H9 (cell line): ENCODE data around the gene CCDC142. TPM values are rescaled to one million over a fixed set of nuclear protein-coding genes. Genes with fewer than 3 reads are reported as not detected.

ENCODE experiments used
- DNase-seq: peaks from one replicate; pipeline ENCODE4 v3.0.0-alpha.2; 2017
- H2AFZ ChIP-seq: one replicate; pipeline ENCODE4 v1.6.1; 2013; ENCODE audit warnings: mild to moderate bottlenecking, low read length, control low read depth, moderate library complexity
- H2AK5ac ChIP-seq: 2 replicates; pipeline ENCODE4 v1.6.1; 2013; ENCODE audit warnings: low read length, control low read depth, mixed read lengths; ENCODE audit not compliant: insufficient read length
- H2BK120ac ChIP-seq: one replicate; pipeline ENCODE4 v1.6.1; 2013; ENCODE audit warnings: low read depth, mild to moderate bottlenecking, low read length, control low read depth, inconsistent platforms; ENCODE audit not compliant: poor library complexity, severe bottlenecking
- H2BK12ac ChIP-seq: 2 replicates; pipeline ENCODE4 v1.6.1; 2013; ENCODE audit warnings: low read length, control low read depth, mixed read lengths, low read depth; ENCODE audit not compliant: insufficient read length
- H2BK15ac ChIP-seq: 2 replicates; pipeline ENCODE4 v1.6.1; 2013; ENCODE audit warnings: low read depth, low read length, control low read depth
- H2BK20ac ChIP-seq: one replicate; pipeline ENCODE4 v1.6.1; 2013; ENCODE audit warnings: low read depth, mild to moderate bottlenecking, low read length, control low read depth, inconsistent platforms; ENCODE audit not compliant: poor library complexity, severe bottlenecking
- H2BK5ac ChIP-seq: 2 replicates; pipeline ENCODE4 v1.6.1; 2013; ENCODE audit warnings: low read length, control low read depth, mixed read lengths; ENCODE audit not compliant: insufficient read length
- H3K14ac ChIP-seq: 2 replicates; pipeline ENCODE4 v1.6.1; 2013; ENCODE audit warnings: low read length, control low read depth; ENCODE audit not compliant: insufficient read depth
- H3K18ac ChIP-seq: 2 replicates; pipeline ENCODE4 v1.6.1; 2013; ENCODE audit warnings: low read depth, mild to moderate bottlenecking, mixed read lengths, low read length, control low read depth; ENCODE audit not compliant: insufficient read length
- H3K23ac ChIP-seq: 2 replicates; pipeline ENCODE4 v1.6.1; 2013; ENCODE audit warnings: low read length, control low read depth, mixed read lengths, low read depth; ENCODE audit not compliant: insufficient read length
- H3K23me2 ChIP-seq: 2 replicates; pipeline ENCODE4 v1.6.1; 2013; ENCODE audit warnings: low read depth, mild to moderate bottlenecking, mixed read lengths, low read length, control low read depth; ENCODE audit not compliant: insufficient read length, poor library complexity, severe bottlenecking
- H3K27ac ChIP-seq: 2 replicates; pipeline ENCODE4 v1.5.1; 2013; ENCODE audit warnings: low read length, control low read depth, mixed read lengths, low read depth; ENCODE audit not compliant: insufficient read length
- H3K27me3 ChIP-seq: 2 replicates; pipeline ENCODE4 v1.6.1; 2013; ENCODE audit warnings: low read length, control low read depth, inconsistent platforms; ENCODE audit not compliant: insufficient read depth
- H3K4ac ChIP-seq: 2 replicates; pipeline ENCODE4 v1.6.1; 2013; ENCODE audit warnings: low read depth, mild to moderate bottlenecking, control low read depth, inconsistent platforms, low read length, moderate library complexity
- H3K4me1 ChIP-seq: 2 replicates; pipeline ENCODE4 v1.6.1; 2013; ENCODE audit warnings: low read length, control low read depth, inconsistent platforms; ENCODE audit not compliant: insufficient read depth
- H3K4me2 ChIP-seq: 2 replicates; pipeline ENCODE4 v1.6.1; 2013; ENCODE audit warnings: low read length, control low read depth, mixed read lengths; ENCODE audit not compliant: insufficient read length, insufficient read depth
- H3K56ac ChIP-seq: 2 replicates; pipeline ENCODE4 v1.6.1; 2013; ENCODE audit warnings: low read depth, mild to moderate bottlenecking, mixed read lengths, low read length, control low read depth; ENCODE audit not compliant: insufficient read length
- H3K79me1 ChIP-seq: 2 replicates; pipeline ENCODE4 v1.6.1; 2013; ENCODE audit warnings: low read depth, mild to moderate bottlenecking, moderate library complexity, low read length, control low read depth, inconsistent platforms; ENCODE audit not compliant: insufficient read depth, poor library complexity, severe bottlenecking
- H3K79me2 ChIP-seq: 2 replicates; pipeline ENCODE4 v1.6.1; 2013; ENCODE audit warnings: low read length, control low read depth, inconsistent platforms; ENCODE audit not compliant: insufficient read depth
- H3K9ac ChIP-seq: 2 replicates; pipeline ENCODE4 v1.6.1; 2013; ENCODE audit warnings: low read length, control low read depth, mixed read lengths; ENCODE audit not compliant: insufficient read length; ENCODE audit errors: extremely low read depth
- H3K9me3 ChIP-seq: one replicate; pipeline ENCODE4 v1.6.1; 2013; ENCODE audit warnings: low read depth, low read length, inconsistent platforms; ENCODE audit not compliant: control insufficient read depth
- H3T11ph ChIP-seq: one replicate; pipeline ENCODE4 v1.6.1; 2013; ENCODE audit warnings: mild to moderate bottlenecking, low read length, control low read depth, inconsistent platforms
- H4K20me1 ChIP-seq: one replicate; pipeline ENCODE4 v1.6.1; 2013; ENCODE audit not compliant: control insufficient read depth, insufficient read length, insufficient read depth
- H4K5ac ChIP-seq: 2 replicates; pipeline ENCODE4 v1.6.1; 2013; ENCODE audit warnings: low read depth, mild to moderate bottlenecking, mixed read lengths, low read length, control low read depth; ENCODE audit not compliant: insufficient read length
- H4K8ac ChIP-seq: replicated peaks from 2 replicates; pipeline ENCODE4 v1.6.1; 2013; ENCODE audit warnings: low read length, control low read depth, mixed read lengths, low read depth; ENCODE audit not compliant: insufficient read length
- H4K91ac ChIP-seq: 2 replicates; pipeline ENCODE4 v1.6.1; 2013; ENCODE audit warnings: low read depth, mild to moderate bottlenecking, moderate library complexity, mixed read lengths, low read length, control low read depth; ENCODE audit not compliant: insufficient read length
- H3K27ac Mint-ChIP-seq, 3 experiments: 2 replicates in 2 of 3; 3 replicates in 1 of 3; pipeline ENCODE4 v1.8.0; 2020 to 2021; ENCODE audit warnings: mixed read lengths in 3 of 3, mild to moderate bottlenecking in 1 of 3, moderate library complexity in 1 of 3
- H3K27me3 Mint-ChIP-seq: 2 replicates; pipeline ENCODE4 v1.8.0; 2021; ENCODE audit warnings: low read depth, mild to moderate bottlenecking, moderate library complexity, mixed read lengths
- H3K36me3 Mint-ChIP-seq, 3 experiments: 2 replicates in 2 of 3; 3 replicates in 1 of 3; pipeline ENCODE4 v1.8.0; 2020 to 2021; ENCODE audit warnings: low read depth in 3 of 3, mixed read lengths in 3 of 3; ENCODE audit not compliant: insufficient read depth in 1 of 3
- H3K4me1 Mint-ChIP-seq, 2 experiments: 2 replicates each; pipeline ENCODE4 v1.8.0; 2020; ENCODE audit warnings: mixed read lengths in 2 of 2
- H3K4me3 Mint-ChIP-seq, 2 experiments: 2 replicates in 1 of 2; 3 replicates in 1 of 2; pipeline ENCODE4 v1.8.0; 2020 to 2021; ENCODE audit warnings: mild to moderate bottlenecking in 2 of 2, mixed read lengths in 2 of 2, moderate library complexity in 1 of 2
- H3K9me3 Mint-ChIP-seq, 2 experiments: 2 replicates in 1 of 2; 3 replicates in 1 of 2; pipeline ENCODE4 v1.8.0; 2020; ENCODE audit warnings: mild to moderate bottlenecking in 2 of 2, mixed read lengths in 2 of 2, moderate library complexity in 1 of 2
- WGBS: extraction: QIAGEN DNeasy Blood & Tissue Kit; methylation state at CpG from one replicate; pipeline ENCODE4 v1.1.7; 2013; ENCODE audit warnings: missing lambda C conversion rate, low lambda C conversion rate, mixed read lengths; ENCODE audit not compliant: insufficient read length; ENCODE audit errors: extremely low coverage; 5-methylcytosine and 5-hydroxymethylcytosine counted together
- total RNA-seq: library from RNA; stranded (reverse); gene quantifications from 2 replicates; pipeline ENCODE4 v1.2.1, GENCODE V29; 2021
- TF ChIP-seq, protein P1 (sequence below): fragments of 200-600 bp; sonication (generic); conservative IDR thresholded peaks from 3 replicates; pipeline ENCODE4 v1.8.0; 2021; ENCODE audit warnings: antibody characterized with exemption, mild to moderate bottlenecking

CCDC142 gene
- total RNA-seq, 1 experiment from 2014 or later = 21.5 TPM

DNA sequence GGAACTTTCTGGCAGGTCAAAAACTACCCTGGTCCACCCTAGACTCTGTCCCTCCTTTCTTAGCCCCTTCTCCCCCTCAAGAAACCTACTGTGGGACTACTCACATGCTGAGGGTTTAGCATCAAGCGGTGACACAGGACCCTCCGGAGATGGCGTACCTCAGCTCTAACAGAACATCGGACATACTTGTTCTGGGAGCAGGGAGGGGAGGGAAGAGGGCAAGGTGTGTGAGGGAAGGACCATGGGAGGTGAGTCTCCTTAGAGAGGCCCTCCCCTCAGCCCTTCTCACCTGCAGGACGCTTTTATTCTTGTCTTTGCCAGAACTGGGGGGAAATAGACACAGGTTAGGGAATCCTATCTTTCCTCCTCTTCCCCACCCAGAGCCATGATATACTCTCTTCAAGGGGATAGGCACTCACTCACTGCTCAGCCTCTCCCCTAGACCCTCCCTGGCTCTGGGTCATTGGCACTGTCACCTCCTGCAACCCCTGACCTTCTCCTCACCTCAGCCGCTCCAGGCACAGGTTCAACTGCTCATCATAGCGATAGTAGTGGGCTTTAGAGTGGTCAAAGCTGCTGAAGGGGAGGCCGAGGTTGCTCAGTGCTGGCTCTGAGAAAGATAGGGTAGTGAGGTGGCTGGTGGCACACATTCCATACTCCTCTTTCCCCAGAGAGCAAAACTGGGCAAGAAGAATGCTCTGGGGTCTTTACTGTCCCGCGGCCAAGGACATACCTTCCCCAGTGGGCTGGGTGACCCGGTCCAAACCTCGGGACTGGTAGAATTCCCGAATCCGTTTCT is 22.8 kb upstream of the CCDC142 start:
- Histone ChIP-seq H2BK5ac (no peak overlapping the region), H3K56ac (no peak overlapping the region), H3K4ac (no peak overlapping the region), H3K14ac (no peak overlapping the region), H2BK12ac (no peak overlapping the region), H4K91ac (no peak overlapping the region), H3K23me2 (peaks cover 21% of the 10 kb centered on the region), H3K23ac (no peak overlapping the region), H3T11ph (no peak overlapping the region), H4K5ac (no peak overlapping the region), H3K9me3 (no peaks in the 10 kb centered on the region), H3K79me1 (no peaks in the 10 kb centered on the region), H2BK120ac (no peak overlapping the region), H2AK5ac (no peak overlapping the region), H4K20me1 (no peaks in the 10 kb centered on the region), H3K9ac (no peak overlapping the region), H2BK20ac (no peak overlapping the region), H3K4me1 (peaks cover 4% of the 10 kb centered on the region; the same call in 1 of the 2 replicates), H3K79me2 (no peaks in the 10 kb centered on the region), H2AFZ (no peak overlapping the region), H3K27ac (no peak overlapping the region), H3K18ac (no peak overlapping the region), H4K8ac (no peak overlapping the region), H2BK15ac (no peak overlapping the region), H3K27me3 (peaks cover 56% of the 10 kb centered on the region), H3K4me2 (no peak overlapping the region)
- H3K4me3 Mint-ChIP-seq = peak overlapping the region in 1 of 2 experiments; percentile 33; a peak in 2 of 5 replicates
- no peak overlapping the region for H3K27ac Mint-ChIP-seq
- TF ChIP-seq, protein P1, sequence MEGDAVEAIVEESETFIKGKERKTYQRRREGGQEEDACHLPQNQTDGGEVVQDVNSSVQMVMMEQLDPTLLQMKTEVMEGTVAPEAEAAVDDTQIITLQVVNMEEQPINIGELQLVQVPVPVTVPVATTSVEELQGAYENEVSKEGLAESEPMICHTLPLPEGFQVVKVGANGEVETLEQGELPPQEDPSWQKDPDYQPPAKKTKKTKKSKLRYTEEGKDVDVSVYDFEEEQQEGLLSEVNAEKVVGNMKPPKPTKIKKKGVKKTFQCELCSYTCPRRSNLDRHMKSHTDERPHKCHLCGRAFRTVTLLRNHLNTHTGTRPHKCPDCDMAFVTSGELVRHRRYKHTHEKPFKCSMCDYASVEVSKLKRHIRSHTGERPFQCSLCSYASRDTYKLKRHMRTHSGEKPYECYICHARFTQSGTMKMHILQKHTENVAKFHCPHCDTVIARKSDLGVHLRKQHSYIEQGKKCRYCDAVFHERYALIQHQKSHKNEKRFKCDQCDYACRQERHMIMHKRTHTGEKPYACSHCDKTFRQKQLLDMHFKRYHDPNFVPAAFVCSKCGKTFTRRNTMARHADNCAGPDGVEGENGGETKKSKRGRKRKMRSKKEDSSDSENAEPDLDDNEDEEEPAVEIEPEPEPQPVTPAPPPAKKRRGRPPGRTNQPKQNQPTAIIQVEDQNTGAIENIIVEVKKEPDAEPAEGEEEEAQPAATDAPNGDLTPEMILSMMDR = no peak
- H3K27me3 Mint-ChIP-seq = peaks cover 79% of the 10 kb centered on the region
- no peak for DNase-seq
- WGBS = no CpG with 5 or more reads among the region's 14 CpGs
- peaks cover 24 to 33% (median 24%) of the 10 kb centered on the region in 3 experiments for H3K36me3 Mint-ChIP-seq
- H3K9me3 Mint-ChIP-seq = peaks cover 3 to 5% of the 10 kb centered on the region in 2 experiments; a peak in 3 of 5 replicates
- peaks cover 48 to 52% of the 10 kb centered on the region in 2 experiments for H3K4me1 Mint-ChIP-seq
